HG03196 (cell line): ENCODE measurements around the gene RRN3.
"Not testable (repeated sequence)": the region's sequence is repeated elsewhere in the genome, so short reads cannot be mapped to it uniquely, and the experiment has no call there.

ENCODE experiments used
- ATAC-seq: cut with Tn5 transposase; IDR thresholded peaks from one replicate; pipeline ENCODE4 v1.9.1; 2021; ENCODE audit not compliant: unreplicated experiment

Gene RRN3

DNA sequence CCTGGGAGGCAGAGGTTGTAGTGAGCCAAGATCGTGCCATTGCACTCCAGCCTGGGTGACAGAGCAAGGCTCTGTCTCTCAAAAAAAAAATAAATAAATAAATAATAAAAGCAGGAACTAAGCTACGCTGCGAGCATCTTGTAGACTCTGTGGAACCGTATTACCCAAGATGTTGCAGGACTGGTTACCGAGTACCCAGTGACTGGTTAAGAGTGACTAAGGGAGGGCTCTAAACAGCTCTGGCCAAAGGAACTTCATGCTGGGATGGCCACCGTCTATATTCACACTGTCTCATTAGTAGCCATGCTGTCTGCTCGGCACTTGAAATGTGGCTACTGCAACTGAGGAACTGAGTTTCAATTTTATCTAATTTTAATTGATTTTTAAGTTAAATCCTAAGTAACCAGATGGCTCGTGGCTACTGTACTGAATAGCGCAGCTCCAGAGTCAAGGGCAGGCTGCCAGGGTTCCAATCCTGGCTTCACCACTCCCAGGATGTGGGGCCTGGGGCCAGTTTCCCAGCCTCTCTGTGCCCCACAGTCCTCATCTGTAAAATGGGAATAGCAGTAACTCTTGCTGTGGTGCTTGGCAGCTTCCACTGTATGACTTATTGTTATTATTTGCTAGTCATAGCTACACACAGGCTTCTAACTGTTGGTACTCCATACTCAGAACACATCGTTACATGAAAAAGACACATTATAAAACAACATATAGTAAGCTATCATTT lies 41.2 kb downstream of the RRN3 start:
- ATAC-seq = no peak

DNA sequence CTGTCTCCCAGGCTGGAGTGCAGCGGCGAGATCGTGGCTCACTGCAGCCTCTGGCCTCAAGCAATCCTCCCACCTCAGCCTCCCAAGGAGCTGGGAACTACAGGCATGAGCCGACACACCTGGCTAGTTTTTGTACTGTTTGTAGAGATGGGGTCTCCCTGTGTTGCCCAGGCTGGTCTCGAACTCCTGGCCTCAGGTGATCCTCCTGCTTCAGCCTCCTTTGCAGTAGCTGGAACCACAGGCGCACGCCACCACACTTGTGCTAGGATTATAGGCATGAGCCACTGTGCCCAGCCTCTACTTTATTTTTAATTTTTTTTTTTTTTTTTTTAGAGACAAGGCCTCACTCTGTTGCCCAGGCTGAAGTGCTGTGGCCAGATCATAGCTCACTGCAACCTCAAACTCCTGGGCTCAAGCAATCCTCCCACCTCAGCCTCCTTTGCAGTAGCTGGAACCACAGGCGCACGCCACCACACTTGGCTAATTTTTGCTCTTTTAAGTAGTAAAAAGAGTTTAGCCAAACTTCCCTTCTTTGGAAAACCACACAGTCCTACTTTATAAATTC lies 42.6 kb downstream of the RRN3 start:
- no peak for ATAC-seq

DNA sequence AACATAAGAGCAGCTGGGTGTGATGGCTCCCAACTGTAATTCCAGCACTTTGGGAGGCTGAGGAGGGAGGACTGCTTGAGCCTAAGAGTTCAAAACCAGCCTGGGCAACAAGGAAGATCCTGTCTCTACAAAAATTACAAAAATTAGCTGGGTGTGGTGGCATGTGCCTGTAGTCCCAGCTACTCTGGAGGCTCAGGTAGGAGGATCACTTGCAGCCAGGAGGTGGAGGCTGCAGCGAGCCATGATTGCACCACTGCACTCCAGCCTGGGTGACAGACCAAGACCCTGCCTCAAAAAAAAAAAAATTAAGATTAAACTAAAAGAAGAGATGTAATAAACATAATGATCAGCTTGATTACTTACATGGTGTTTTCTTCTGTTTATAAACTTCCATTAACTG lies 43.6 kb downstream of the RRN3 start:
- ATAC-seq = not testable (repeated sequence)

DNA sequence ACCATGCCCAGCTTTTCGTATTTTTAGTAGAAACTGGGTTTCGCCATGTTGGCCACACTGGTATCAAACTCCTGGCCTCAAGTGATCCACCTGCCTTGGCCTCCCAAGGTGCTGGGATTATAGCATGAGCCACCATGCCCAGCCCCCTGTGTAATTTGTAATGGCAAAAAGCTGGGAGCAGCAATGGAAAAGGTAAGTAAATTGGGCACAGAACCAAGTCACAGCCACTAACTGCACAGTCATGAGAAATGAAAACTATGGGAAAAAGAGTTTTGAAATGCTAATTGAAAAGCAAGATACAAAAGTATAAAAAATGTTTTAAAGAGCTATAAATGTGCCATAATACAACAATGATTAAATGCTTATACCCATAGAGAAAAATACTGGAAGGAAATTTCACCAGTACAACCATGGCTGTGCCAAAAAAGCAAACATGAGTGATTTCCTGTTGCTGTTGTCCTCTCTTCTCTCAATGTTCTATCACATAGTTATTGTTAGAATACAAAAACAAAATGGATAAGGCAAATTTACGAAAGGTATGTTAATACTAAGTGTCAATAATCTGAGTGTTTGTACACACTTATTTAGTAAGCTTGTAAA lies 44.4 kb downstream of the RRN3 start:
- no peak for ATAC-seq

DNA sequence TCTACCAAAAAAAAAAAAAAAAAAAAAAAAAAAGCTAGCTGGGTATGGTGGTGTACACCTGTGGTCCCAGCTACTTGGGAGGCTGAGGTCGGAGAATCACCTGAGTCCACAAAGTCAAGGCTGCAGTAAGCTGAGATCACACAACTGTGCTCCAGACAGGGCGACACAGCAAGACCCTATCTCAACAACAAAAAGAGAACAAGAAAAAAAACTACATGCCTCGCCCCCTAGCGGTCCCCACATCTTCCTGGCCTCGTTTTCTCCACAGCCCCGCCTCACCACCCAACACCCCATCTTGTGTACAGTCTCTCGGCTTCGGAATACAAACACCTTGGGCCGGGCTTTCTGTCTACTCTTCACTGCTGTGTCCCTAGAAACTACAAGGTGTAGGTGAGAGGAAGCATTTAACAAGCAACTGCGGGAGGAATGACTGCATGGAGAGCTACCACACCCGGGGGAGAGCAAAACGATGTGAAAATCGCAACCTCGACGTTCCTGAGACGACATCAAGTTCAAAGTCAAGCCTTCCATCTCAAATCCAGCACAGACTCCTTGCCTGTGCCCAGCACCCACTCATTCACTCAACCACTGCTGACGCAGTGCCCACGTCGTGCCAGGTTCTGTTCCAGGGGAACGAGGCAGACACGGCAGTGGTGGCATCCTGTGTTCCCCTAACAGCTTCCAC lies 47.2 kb downstream of the RRN3 start:
- ATAC-seq = no peak

DNA sequence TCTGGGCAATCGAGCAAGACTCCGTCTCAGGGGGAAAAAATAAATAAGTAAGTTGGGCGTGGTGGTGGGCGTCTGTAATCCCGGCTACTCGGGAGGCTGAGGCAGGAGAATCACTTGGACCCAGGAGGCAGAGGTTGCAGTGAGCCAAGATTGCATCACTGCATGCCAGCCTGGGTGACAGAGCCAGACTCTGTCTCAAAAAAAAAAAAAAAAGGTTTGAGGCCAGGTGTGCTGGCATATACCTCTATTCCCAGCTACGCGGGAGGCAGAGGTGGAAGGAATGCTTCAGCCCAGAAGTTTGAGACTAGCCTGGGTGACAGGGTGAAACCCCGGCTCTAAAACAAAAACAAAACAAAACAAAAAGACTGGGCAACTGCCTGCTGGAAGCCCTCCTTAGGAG lies 48.8 kb downstream of the RRN3 start:
- ATAC-seq = not testable (repeated sequence)

DNA sequence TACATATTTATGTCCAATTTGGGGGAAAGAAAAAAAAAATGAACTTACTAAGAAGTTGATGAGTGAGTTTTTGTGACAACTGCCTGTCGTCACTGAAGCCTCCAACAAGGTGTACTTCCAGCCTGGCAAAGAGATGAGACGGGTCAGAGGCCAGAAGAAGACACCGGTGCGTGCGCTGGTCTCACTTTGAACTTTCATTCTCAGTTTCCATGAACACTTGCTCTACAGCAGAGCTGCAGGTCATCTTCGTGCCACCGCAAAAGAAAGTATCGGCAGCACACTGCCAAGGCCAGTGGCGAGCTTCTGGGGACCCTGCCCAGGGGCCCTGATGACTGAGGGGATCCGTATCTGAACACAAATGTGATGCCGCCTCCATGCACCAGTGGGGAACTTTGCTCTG lies 49.8 kb downstream of the RRN3 start:
- ATAC-seq = no peak

DNA sequence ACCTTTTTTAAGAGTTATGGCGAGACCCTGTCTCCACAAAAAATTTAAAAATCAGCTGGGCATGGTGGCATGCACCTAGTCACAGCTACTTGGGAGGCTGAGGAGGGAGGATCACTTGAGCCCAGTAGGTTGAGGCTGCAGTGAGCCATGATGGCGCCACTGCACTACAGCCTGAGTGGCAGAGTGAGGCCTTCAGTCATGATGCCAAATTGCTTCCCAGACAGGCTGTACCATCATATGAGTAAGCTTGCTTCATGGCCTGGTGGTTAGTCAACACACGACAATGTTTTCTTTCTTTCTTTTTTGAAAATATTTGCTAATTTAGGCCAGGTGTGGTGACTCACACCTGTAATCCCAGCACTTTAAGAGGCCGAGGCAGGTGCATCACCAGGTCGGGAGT lies 50.7 kb downstream of the RRN3 start:
- no peak for ATAC-seq

DNA sequence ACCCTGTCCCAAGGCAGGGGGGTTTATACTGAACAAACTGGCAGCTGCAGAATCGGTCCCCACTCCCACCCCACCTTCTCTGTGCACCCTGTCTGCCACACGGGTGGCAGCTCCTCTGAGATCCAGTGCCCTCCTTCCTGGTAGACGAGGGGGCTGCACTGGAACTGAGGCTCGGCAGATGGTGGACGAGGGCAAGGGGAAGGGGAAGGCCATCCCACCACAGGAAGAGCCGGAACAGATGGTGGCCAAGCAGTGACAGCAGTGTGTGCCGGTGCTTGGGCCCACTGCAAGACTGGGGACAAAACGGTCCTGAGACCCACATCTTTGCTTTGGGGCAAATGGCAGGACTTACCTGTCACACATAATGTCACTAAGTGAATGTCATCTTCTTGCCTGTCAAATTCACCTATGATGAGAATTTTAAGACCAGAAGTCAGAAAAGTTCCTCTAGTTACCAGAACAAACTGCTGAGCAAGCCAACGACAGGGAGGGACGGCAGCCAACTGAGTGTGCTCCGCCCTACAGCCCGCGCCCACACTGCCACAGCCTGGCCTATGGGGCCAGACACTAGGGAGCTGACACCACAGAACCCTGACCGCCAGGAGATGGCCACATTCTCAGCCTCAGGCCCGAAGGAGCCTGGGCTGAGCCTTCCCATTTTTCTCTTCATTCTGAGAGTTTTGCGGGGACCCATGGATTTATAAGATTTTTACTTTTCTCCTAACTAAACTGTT lies 52.6 kb downstream of the RRN3 start:
- ATAC-seq = no peak

DNA sequence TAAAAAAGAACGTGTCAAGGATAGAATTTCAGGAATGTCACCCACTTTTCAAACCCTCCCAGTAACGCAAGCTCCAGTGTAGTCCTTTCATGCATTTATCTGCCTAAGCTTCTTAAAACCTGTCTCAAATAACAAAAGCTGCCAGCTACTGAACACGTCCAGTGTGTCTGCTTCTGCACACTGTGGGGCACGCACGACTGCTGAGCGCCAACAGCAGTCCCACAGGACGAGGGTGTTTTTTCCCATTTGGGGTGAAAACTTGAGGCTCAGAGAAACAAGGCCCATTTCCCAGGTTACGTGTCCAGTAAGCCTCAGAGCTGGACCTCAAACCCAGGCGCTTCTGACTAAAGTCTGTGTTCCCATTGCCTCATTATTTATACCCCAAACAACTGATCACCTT lies 55.4 kb downstream of the RRN3 start:
- no peak for ATAC-seq

DNA sequence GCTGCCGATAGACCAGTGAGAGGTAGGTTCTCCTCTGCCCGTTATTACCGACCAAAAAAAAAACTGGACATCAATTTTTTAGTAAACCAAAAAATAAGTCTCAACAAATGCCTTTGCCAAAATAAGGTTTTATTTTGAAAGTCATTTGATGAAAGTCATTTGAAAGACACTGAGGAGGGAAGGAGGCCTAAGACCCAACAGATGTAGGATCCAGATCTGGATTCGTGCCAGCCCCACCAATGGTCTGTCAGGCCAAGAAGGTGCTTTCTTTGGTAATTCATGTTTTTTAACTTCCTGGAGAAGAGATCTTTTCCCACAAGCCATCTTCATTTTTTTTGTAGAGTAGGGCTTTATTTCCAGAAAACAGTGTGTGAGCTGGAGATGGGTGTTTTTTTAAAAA lies 56.3 kb downstream of the RRN3 start:
- ATAC-seq = no peak

DNA sequence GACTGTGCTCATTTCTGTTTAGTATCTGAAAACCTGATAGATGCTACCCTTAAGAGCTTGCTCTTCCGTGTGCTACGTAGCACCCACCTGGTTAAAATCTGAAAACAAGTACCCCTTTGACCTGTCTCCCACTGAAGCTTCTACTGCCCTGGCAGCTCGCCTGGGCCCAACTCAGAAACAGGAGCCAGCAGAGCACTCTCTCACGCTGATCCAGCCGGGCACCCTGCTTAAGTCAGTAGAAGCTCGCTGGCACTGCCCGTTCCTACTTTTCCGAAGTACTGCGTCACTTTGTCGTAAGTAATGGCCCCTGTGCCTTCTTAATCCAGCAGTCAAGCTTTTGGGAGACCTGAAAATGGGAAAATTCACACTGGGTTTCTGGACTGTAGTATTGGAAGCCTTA lies 57.1 kb downstream of the RRN3 start:
- ATAC-seq = no peak

DNA sequence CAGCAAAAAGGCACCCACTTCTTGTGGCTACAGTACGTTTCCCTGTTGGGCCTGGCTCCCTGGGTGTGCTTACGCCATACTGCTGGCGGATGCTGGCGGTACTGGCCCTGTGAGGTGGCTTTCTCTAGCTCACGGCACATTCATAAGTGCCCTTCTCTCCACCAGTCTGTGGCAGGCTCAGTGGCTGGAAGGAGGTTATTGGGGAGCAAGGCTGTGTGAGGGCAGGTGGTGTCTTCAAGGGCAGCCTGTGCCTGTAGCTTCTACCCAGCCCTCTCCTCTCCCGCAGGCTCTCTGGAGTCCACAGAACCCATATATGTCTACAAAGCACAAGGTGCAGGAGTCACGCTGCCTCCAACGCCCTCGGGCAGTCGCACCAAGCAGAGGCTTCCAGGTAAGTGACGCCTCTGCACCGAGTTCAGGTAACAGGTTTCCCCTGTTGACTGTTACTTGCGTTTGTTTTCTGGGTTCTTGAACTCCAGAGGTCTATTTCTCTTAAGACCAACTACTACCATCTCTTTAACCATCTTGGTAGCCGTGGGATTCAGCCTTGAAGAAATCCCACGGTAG lies 58.8 kb downstream of the RRN3 start:
- no peak for ATAC-seq

DNA sequence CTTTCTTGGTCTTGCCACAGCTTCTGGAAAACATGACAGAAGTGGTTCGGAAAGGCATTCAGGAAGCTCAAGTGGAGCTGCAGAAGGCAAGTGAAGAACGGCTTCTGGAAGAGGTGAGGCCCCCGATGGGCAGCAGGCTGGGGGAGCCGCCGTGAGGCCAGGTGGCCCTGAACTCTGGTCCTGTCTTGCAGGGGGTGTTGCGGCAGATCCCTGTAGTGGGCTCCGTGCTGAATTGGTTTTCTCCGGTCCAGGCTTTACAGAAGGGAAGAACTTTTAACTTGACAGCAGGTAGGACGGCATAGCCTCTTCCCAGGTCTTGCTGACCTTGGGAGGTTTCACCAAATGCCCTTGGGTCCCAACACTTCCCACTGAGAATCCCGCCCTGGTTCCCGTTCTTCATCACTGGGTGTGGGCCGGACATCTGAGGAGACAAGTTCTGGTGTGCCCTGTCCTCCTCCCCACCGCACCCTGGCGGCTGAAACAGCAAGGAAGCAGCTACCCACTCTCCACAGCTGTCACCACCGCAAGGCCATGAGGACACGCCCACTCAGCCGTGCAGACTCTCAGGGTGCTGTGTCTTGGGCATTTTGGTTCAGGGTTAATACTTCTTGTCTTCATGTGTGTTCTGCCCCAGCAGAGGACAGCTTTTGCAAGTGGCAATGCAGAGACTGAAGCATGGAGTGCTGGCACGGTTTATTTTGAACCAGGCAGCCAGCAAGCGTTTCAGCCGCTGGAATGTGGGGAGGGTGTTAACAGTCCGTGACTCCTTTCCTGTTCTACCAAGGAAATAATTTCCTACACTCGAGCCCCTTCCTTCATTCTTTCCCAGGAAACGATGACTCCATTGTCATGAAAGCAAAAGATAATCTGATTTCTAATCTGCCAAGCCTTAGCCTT lies 59.6 kb downstream of the RRN3 start:
- no peak for ATAC-seq

DNA sequence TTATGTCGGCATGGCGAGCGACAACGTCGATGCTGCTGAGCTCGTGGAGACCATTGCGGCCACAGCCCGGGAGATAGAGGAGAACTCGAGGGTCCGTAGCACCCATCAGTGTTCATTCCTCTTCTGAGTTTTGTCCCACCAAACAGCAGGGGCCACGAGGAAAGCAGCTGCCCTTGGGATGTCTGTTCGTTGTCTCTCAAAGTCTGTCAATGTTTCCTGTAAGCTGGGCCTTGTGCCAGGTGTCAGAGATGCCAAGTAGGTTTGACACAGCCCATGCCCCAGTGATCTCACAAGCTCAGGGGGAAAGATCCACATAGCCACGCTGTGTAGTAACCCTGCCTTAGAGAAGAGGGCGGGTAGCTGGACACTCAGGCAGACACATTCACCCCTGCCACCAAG lies 60.8 kb downstream of the RRN3 start:
- no peak for ATAC-seq

DNA sequence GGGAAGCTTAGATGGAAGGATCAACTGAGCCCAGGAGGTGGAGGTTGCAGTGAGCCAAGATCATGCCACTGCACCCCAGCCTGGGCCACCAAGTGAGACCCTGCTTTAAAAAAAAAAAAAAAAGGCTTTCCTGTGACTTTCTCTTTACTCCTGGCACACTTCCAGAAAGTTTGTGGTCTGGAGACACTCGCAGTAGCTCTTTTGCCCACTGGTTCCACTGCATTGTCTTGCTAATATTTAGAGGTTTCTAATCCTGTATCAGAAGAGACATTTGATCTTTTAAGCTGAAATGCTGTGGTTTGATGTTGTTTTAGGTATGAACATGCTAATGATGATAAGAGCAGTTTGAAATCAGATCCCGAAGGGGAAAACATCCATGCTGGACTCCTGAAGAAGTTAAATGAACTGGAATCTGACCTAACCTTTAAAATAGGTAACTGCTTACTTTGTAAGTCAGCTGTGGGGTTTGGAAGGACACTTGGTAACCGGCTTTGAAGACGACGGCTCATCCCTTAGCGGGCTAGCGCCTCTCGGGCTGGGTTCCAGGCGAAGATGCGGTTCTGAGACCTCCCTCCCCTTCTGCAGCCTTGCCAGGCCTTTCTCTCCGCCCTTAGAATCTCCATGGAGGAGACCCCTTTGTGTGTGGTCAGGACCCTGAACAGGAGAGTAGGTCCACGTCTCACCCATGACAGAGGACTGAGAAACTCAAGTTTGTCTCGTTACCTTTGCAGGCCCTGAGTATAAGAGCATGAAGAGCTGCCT lies 61.3 kb downstream of the RRN3 start:
- ATAC-seq = no peak

DNA sequence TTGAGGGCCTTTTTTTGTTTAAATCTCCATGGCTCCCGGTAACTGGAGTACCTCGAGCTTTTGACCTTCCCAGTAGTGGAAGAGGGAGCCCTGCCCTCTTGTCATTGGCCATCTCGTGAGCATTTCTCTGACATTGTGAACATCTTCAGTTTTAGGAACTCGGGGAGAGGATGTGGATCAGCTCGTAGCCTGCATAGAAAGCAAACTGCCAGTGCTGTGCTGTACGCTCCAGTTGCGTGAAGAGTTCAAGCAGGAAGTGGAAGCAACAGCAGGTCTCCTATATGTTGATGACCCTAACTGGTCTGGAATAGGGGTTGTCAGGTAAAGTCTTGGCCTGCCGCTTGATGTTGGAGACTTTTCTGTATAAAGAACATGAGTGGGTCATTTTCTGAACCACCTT lies 62.5 kb downstream of the RRN3 start:
- ATAC-seq = no peak

DNA sequence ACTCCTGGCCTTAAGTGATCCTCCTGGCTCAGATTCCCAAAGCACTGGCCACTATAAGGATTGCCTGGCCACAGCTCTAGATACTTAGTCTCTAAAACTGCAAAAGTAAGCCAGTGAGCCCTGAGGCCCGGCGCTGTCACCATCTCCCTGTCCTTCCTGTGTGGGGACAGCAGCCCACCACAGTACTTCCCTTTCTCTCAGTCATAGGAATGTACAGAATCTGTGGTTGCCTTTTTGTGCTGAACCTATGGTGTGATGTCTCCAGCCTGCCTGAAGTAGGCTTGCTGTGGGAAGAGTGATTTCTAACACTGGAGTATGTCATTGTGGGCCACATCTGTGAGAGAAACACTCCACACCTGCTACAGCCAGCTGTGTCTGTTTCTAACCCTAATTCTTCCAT lies 62.9 kb downstream of the RRN3 start:
- ATAC-seq = no peak

DNA sequence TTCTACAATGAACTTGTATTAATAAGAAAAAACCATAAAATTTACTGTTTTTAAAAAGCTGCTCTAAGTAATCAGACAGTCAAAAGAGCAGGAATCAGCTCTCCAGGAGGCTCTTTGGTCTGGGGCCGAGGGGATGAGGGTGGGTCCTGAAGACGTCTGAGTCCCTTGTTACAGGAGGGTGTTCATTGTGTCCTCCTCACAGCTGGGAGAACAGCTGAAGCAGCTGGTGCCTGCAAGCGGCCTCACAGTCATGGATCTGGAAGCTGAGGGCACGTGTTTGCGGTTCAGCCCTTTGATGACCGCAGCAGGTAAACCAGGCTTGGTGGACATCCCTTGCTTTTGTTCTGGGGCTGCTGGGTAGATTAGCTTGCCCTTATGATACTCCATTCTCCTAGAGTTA lies 64.3 kb downstream of the RRN3 start:
- ATAC-seq = not testable (repeated sequence)
